ENCODE measurements around the gene NOL8.

- no peak for TF ChIP-seq CTCF (IDR thresholded peaks at IDR 0.05)
- no peak for TF ChIP-seq POLR2A (IDR thresholded peaks at IDR 0.05)
Observed at GRCh38 chr9:92263131-92263530, 62.0 kb downstream of the NOL8 start.
